Activated CD8-positive, alpha-beta T cell treated with anti-CD3 and anti-CD28 coated beads for 36 hours (primary cell): ENCODE data around the gene TFF3. TPM values are rescaled to one million over a fixed set of nuclear protein-coding genes. Genes with fewer than 3 reads are reported as not detected.

Experiments used
- ATAC-seq: fragments of 200-7000 bp; cut with Tn5 transposase; one replicate; pipeline ENCODE4 v1.10.0; 2021; ENCODE audit warnings: mild to moderate bottlenecking, moderate library complexity
- CTCF ChIA-PET: fragments of 350-600 bp; sonication (Branson Sonifier 250); formaldehyde crosslinking; loops from one replicate; lab custom pipeline; 2021; ENCODE audit warnings: antibody characterized with exemption; lab: Charles Lee
- POLR2A ChIA-PET: fragments of 350-600 bp; sonication (Branson Sonifier 250); formaldehyde crosslinking; loops from one replicate; lab custom pipeline; 2021; ENCODE audit warnings: antibody characterized with exemption; lab: Charles Lee
- DNase-seq: peaks from one replicate; pipeline ENCODE4 v3.0.0-alpha.2; 2020
- H3K27ac Mint-ChIP-seq: one replicate; pipeline ENCODE4 v1.8.0; 2021; ENCODE audit warnings: mild to moderate bottlenecking, mixed read lengths
- H3K27me3 Mint-ChIP-seq: one replicate; pipeline ENCODE4 v1.8.0; 2021; ENCODE audit warnings: mixed read lengths
- H3K36me3 Mint-ChIP-seq: one replicate; pipeline ENCODE4 v1.8.0; 2021; ENCODE audit warnings: low read depth, mixed read lengths
- H3K4me1 Mint-ChIP-seq: one replicate; pipeline ENCODE4 v1.8.0; 2021; ENCODE audit warnings: low read depth, mixed read lengths
- H3K4me3 Mint-ChIP-seq: one replicate; pipeline ENCODE4 v1.8.0; 2021; ENCODE audit warnings: mild to moderate bottlenecking, moderate library complexity, mixed read lengths
- H3K9me3 Mint-ChIP-seq: one replicate; pipeline ENCODE4 v1.8.0; 2021; ENCODE audit warnings: mixed read lengths
- CTCF ChIP-seq: fragments of 200-600 bp; IDR thresholded peaks from one replicate; pipeline ENCODE4 v1.8.0; 2022; ENCODE audit warnings: antibody characterized with exemption, mild to moderate bottlenecking
- intact Hi-C: fragments of 100-400 bp; cut with micrococcal nuclease; formaldehyde crosslinking; loops from one replicate; pipeline ENCODE4 v1.10.0; 2022
- total RNA-seq, 2 experiments: library from RNA; stranded (reverse); gene quantifications; one replicate each; pipeline ENCODE4 v1.2.3, GENCODE V29; 2021

The TFF3 gene
- total RNA-seq, 2 experiments from 2014 or later = not detected

- H3K4me3 Mint-ChIP-seq = no peak overlapping the region
- ATAC-seq (no peak), DNase-seq (no peak)
- intact Hi-C loops = no loop called here
- H3K27ac Mint-ChIP-seq = no peak overlapping the region
- no peaks in the 10 kb centered on the region for H3K9me3 Mint-ChIP-seq
- no peaks in the 10 kb centered on the region for H3K36me3 Mint-ChIP-seq
- no peaks in the 10 kb centered on the region for H3K4me1 Mint-ChIP-seq
- ChIA-PET CTCF (interaction anchor here (0.6 to 1.1 kb wide), 6 partner anchors 20 to 134 kb away, joined by 3 to 4 read pairs (median 3); no protein-coding TSS in a partner anchor), POLR2A (interaction anchor here (0.8 to 1.1 kb wide), 2 partner anchors 18 to 392 kb away, joined by 3 read pairs; no protein-coding TSS in a partner anchor)
- no peaks in the 10 kb centered on the region for H3K27me3 Mint-ChIP-seq
- no peak for TF ChIP-seq CTCF
Observed at GRCh38 chr21:42279341-42279871, 35.8 kb downstream of the TFF3 start.

- DNase-seq (no peak), ATAC-seq (no peak)
- no peak for TF ChIP-seq CTCF
- H3K4me3 Mint-ChIP-seq = no peak overlapping the region
- intact Hi-C loops = no loop called here
- no peaks in the 10 kb centered on the region for H3K27me3 Mint-ChIP-seq
- H3K27ac Mint-ChIP-seq = no peak overlapping the region
- POLR2A ChIA-PET = interaction anchor here (0.8 to 1.1 kb wide), 2 partner anchors 17 to 392 kb away, joined by 3 read pairs; no protein-coding TSS in a partner anchor
- no peaks in the 10 kb centered on the region for H3K36me3 Mint-ChIP-seq
- no peaks in the 10 kb centered on the region for H3K9me3 Mint-ChIP-seq
- no peaks in the 10 kb centered on the region for H3K4me1 Mint-ChIP-seq
- CTCF ChIA-PET = interaction anchor here (0.6 to 1.2 kb wide), 4 partner anchors 31 to 133 kb away, joined by 3 to 4 read pairs (median 3); no protein-coding TSS in a partner anchor
Observed at GRCh38 chr21:42278451-42279149, 36.6 kb downstream of the TFF3 start.

- intact Hi-C loops = no loop called here
- Mint-ChIP-seq H3K27ac (no peak overlapping the region), H3K27me3 (no peaks in the 10 kb centered on the region), H3K4me1 (no peaks in the 10 kb centered on the region), H3K36me3 (no peaks in the 10 kb centered on the region), H3K4me3 (no peak overlapping the region), H3K9me3 (no peaks in the 10 kb centered on the region)
- TF ChIP-seq CTCF = no peak
- CTCF ChIA-PET = interaction anchor here (1.2 to 1.5 kb wide), 3 partner anchors 32 to 132 kb away, joined by 3 to 5 read pairs (median 4); no protein-coding TSS in a partner anchor
- POLR2A ChIA-PET = no interaction called here
- no peak for ATAC-seq
- DNase-seq = no peak
Observed at GRCh38 chr21:42277593-42277992, 37.6 kb downstream of the TFF3 start.

GRCh38 chr21:42276526-42277154 lies 38.6 kb downstream of the TFF3 start:
- intact Hi-C loops = no loop called here
- H3K27ac Mint-ChIP-seq = no peak overlapping the region
- ChIA-PET CTCF (interaction anchor here (0.9 to 1.5 kb wide), 4 partner anchors 18 to 131 kb away, joined by 3 to 5 read pairs (median 4); no protein-coding TSS in a partner anchor), POLR2A (no interaction called here)
- no peak for DNase-seq
- H3K4me3 Mint-ChIP-seq = no peak overlapping the region
- TF ChIP-seq CTCF = no peak
- H3K36me3 Mint-ChIP-seq = no peaks in the 10 kb centered on the region
- H3K4me1 Mint-ChIP-seq = no peaks in the 10 kb centered on the region
- no peak for ATAC-seq
- H3K27me3 Mint-ChIP-seq = no peaks in the 10 kb centered on the region
- H3K9me3 Mint-ChIP-seq = no peaks in the 10 kb centered on the region
